GM19452 (cell line): ENCODE results near the gene SPTB.

Experiments used
- ATAC-seq: cut with Tn5 transposase; IDR thresholded peaks from one replicate; pipeline ENCODE4 v1.9.1; 2021; ENCODE audit not compliant: unreplicated experiment

Gene SPTB

GRCh38 chr14:64768401-64769095 is 111.2 kb downstream of the SPTB start:
- no peak for ATAC-seq

GRCh38 chr14:64767215-64767964 is 112.3 kb downstream of the SPTB start:
- ATAC-seq = no peak

- ATAC-seq = no peak
Observed at GRCh38 chr14:64766430-64767151, 113.1 kb downstream of the SPTB start.

GRCh38 chr14:64765740-64766302 is 113.9 kb downstream of the SPTB start:
- no peak for ATAC-seq

GRCh38 chr14:64764641-64765520 is 114.8 kb downstream of the SPTB start:
- no peak for ATAC-seq

- ATAC-seq = no peak
Observed at GRCh38 chr14:64763801-64764621, 115.7 kb downstream of the SPTB start.

GRCh38 chr14:64763085-64763782 is 116.5 kb downstream of the SPTB start:
- no peak for ATAC-seq

GRCh38 chr14:64762044-64763034 is 117.4 kb downstream of the SPTB start:
- ATAC-seq = no peak

- ATAC-seq = no peak
Observed at GRCh38 chr14:64761441-64762043, 118.2 kb downstream of the SPTB start.

- ATAC-seq = no peak
Observed at GRCh38 chr14:64760916-64761315, 118.8 kb downstream of the SPTB start.

GRCh38 chr14:64760146-64760755 is 119.5 kb downstream of the SPTB start:
- ATAC-seq = no peak

- ATAC-seq = no peak
Observed at GRCh38 chr14:64759555-64759938, 120.2 kb downstream of the SPTB start.

GRCh38 chr14:64758691-64759554 is 120.8 kb downstream of the SPTB start:
- no peak for ATAC-seq

- no peak for ATAC-seq
Observed at GRCh38 chr14:64758025-64758521, 121.6 kb downstream of the SPTB start.

- no peak for ATAC-seq
Observed at GRCh38 chr14:64757601-64758000, 122.1 kb downstream of the SPTB start.

GRCh38 chr14:64756712-64757111 is 123.0 kb downstream of the SPTB start:
- no peak for ATAC-seq
